ENCODE measurements around the gene RGS9BP.

DNA sequence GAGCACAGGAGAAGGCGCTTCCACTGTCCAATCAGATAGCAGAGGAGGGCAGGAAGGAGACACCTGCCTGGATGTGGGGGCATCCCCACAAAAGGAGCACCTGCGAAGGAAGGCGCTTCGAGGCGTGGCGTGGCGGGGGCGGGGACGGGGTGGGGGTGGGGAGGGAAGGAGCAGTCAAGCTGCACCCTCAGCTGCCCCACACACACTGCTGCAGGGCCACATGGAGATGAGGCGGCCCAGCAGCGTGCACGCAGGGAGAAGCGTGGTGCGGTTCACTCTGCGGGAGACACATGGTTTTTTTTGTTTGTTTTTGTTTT, 22.1 kb upstream of the RGS9BP start:
- TF ChIP-seq, protein P1, sequence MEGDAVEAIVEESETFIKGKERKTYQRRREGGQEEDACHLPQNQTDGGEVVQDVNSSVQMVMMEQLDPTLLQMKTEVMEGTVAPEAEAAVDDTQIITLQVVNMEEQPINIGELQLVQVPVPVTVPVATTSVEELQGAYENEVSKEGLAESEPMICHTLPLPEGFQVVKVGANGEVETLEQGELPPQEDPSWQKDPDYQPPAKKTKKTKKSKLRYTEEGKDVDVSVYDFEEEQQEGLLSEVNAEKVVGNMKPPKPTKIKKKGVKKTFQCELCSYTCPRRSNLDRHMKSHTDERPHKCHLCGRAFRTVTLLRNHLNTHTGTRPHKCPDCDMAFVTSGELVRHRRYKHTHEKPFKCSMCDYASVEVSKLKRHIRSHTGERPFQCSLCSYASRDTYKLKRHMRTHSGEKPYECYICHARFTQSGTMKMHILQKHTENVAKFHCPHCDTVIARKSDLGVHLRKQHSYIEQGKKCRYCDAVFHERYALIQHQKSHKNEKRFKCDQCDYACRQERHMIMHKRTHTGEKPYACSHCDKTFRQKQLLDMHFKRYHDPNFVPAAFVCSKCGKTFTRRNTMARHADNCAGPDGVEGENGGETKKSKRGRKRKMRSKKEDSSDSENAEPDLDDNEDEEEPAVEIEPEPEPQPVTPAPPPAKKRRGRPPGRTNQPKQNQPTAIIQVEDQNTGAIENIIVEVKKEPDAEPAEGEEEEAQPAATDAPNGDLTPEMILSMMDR (conservative IDR thresholded peaks at IDR 0.05; ENCODE audit: low read depth in 2 of 2): no peak
- TF ChIP-seq EZH2phosphoT487 (IDR thresholded peaks at IDR 0.05; ENCODE audit: unreplicated experiment) (no peak), POLR2AphosphoS5 (IDR thresholded peaks at IDR 0.05; ENCODE audit: low read depth) (no peak), REST (IDR thresholded peaks at IDR 0.05; ENCODE audit: unreplicated experiment) (no peak), EZH2 (IDR thresholded peaks at IDR 0.05; ENCODE audit: low read depth, unreplicated experiment) (no peak), CREB1 (CRISPR knock-in tag; IDR thresholded peaks at IDR 0.05; ENCODE audit: low read depth) (no peak), NANOG (IDR thresholded peaks at IDR 0.05; ENCODE audit: borderline replicate concordance) (no peak), ZNF331 (CRISPR knock-in tag; IDR thresholded peaks at IDR 0.05; ENCODE audit: low read depth) (no peak), JUNB (IDR thresholded peaks at IDR 0.05; ENCODE audit: unreplicated experiment) (no peak), STAT1 (IDR thresholded peaks at IDR 0.05; ENCODE audit: unreplicated experiment) (no peak), ZNF114 (CRISPR knock-in tag; IDR thresholded peaks at IDR 0.05) (no peak), ETS1 (IDR thresholded peaks at IDR 0.05) (no peak)
- TF ChIP-seq, protein P2, sequence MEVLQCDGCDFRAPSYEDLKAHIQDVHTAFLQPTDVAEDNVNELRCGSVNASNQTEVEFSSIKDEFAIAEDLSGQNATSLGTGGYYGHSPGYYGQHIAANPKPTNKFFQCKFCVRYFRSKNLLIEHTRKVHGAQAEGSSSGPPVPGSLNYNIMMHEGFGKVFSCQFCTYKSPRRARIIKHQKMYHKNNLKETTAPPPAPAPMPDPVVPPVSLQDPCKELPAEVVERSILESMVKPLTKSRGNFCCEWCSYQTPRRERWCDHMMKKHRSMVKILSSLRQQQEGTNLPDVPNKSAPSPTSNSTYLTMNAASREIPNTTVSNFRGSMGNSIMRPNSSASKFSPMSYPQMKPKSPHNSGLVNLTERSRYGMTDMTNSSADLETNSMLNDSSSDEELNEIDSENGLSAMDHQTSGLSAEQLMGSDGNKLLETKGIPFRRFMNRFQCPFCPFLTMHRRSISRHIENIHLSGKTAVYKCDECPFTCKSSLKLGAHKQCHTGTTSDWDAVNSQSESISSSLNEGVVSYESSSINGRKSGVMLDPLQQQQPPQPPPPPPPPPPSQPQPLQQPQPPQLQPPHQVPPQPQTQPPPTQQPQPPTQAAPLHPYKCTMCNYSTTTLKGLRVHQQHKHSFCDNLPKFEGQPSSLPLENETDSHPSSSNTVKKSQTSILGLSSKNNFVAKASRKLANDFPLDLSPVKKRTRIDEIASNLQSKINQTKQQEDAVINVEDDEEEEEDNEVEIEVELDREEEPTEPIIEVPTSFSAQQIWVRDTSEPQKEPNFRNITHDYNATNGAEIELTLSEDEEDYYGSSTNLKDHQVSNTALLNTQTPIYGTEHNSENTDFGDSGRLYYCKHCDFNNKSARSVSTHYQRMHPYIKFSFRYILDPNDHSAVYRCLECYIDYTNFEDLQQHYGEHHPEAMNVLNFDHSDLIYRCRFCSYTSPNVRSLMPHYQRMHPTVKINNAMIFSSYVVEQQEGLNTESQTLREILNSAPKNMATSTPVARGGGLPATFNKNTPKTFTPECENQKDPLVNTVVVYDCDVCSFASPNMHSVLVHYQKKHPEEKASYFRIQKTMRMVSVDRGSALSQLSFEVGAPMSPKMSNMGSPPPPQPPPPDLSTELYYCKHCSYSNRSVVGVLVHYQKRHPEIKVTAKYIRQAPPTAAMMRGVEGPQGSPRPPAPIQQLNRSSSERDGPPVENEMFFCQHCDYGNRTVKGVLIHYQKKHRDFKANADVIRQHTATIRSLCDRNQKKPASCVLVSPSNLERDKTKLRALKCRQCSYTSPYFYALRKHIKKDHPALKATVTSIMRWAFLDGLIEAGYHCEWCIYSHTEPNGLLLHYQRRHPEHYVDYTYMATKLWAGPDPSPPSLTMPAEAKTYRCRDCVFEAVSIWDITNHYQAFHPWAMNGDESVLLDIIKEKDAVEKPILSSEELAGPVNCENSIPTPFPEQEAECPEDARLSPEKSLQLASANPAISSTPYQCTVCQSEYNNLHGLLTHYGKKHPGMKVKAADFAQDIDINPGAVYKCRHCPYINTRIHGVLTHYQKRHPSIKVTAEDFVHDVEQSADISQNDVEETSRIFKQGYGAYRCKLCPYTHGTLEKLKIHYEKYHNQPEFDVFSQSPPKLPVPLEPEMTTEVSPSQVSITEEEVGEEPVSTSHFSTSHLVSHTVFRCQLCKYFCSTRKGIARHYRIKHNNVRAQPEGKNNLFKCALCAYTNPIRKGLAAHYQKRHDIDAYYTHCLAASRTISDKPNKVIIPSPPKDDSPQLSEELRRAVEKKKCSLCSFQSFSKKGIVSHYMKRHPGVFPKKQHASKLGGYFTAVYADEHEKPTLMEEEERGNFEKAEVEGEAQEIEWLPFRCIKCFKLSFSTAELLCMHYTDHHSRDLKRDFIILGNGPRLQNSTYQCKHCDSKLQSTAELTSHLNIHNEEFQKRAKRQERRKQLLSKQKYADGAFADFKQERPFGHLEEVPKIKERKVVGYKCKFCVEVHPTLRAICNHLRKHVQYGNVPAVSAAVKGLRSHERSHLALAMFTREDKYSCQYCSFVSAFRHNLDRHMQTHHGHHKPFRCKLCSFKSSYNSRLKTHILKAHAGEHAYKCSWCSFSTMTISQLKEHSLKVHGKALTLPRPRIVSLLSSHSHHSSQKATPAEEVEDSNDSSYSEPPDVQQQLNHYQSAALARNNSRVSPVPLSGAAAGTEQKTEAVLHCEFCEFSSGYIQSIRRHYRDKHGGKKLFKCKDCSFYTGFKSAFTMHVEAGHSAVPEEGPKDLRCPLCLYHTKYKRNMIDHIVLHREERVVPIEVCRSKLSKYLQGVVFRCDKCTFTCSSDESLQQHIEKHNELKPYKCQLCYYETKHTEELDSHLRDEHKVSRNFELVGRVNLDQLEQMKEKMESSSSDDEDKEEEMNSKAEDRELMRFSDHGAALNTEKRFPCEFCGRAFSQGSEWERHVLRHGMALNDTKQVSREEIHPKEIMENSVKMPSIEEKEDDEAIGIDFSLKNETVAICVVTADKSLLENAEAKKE (CRISPR knock-in tag; IDR thresholded peaks at IDR 0.05): no peak
